ENCODE results near the gene CYLD. TPM values are rescaled to one million over a fixed set of nuclear protein-coding genes. Genes with fewer than 3 reads are reported as not detected.

The CYLD gene
- total RNA-seq, 1 experiment from 2014 or later, result 12.5 TPM

DNA sequence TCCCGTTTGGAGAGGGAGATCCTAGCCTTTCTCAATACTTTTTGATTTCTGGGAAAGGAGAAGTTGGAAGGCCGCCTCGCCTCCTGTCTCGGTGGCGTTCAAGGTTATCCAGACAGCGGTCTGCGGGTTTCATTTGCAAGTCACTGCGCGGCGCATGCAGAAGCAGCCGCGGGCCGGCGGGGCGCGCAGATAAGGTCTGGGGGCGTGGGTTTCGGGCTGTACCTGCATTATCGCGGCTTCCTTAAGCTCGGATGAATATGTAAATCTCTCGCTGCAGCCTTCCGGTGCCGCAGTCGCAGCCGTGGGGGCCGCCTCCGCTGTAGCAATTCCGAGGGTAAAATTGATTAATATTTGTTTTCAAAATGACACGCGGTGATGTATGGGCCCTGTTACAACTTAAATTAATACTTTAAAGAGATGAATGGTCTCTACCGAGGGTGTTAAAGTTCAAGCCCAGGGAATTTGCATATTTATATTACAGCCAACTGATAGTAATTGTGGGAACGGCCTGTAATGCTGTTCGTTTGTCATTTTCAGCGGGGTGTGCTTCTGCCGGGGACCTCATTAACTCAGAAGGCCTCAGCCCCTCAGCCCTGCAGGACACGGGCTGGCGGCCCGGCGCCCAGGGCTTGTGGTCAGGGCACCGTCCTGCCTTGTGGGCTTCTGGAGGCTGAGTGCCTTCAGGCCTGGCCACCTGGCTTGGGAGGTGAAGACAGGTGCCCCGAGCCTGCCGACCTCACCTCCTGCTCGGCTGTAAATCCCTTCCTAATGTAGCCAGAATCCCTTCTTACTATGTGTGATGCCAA lies 99.4 kb downstream of the CYLD start:
- H2AFZ ChIP-seq (ENCODE audit: low read length), result no peak overlapping the region
- no peak overlapping the region for H3K9ac ChIP-seq (ENCODE audit: extremely low read depth, insufficient read length, low read length)

More for the DNA sequence above, 99.4 kb downstream of the CYLD start:
- peak overlapping the region; percentile 45 to 64; a peak in 4 of 5 replicates for H3K4me3 Mint-ChIP-seq
- H3K27me3 ChIP-seq (ENCODE audit: insufficient read depth, low read length), result no peaks in the 10 kb centered on the region; the same call in 1 of the 2 replicates
- no peaks in the 10 kb centered on the region for H3K9me3 ChIP-seq (ENCODE audit: control insufficient read depth, low read depth, low read length)
- H3K36me3 Mint-ChIP-seq (ENCODE audit: insufficient read depth in 1 of 3, low read depth in 3 of 3), result no peaks in the 10 kb centered on the region
- no peak overlapping the region for H3K56ac ChIP-seq (ENCODE audit: insufficient read length, low read depth, low read length)
- no peak overlapping the region for H3T11ph ChIP-seq (ENCODE audit: low read length)
- WGBS (ENCODE audit: extremely low coverage, insufficient read length, low lambda C conversion rate), result no CpG with 5 or more reads among the region's 44 CpGs
- H3K27ac Mint-ChIP-seq, result peak overlapping the region in 1 of 3 experiments; percentile 44; a peak in 1 of 7 replicates
- peaks cover 2% of the 10 kb centered on the region for H4K20me1 ChIP-seq (ENCODE audit: control insufficient read depth, insufficient read depth, insufficient read length)
- no peak overlapping the region for H4K8ac ChIP-seq (replicated peaks; ENCODE audit: insufficient read length, low read depth, low read length)
- peaks cover 6 to 13% of the 10 kb centered on the region in 2 experiments for H3K4me1 Mint-ChIP-seq
- no peak overlapping the region for H3K27ac ChIP-seq (ENCODE audit: insufficient read length, low read depth, low read length)
- H2BK5ac ChIP-seq (ENCODE audit: insufficient read length, low read length), result no peak overlapping the region
- H2BK15ac ChIP-seq (ENCODE audit: low read depth, low read length), result no peak overlapping the region
- no peak overlapping the region for H2BK12ac ChIP-seq (ENCODE audit: insufficient read length, low read depth, low read length)
- peaks cover 3% of the 10 kb centered on the region; the same call in 1 of the 2 replicates for H3K4me1 ChIP-seq (ENCODE audit: insufficient read depth, low read length)
- H3K14ac ChIP-seq (ENCODE audit: insufficient read depth, low read length), result no peak overlapping the region
- H3K23ac ChIP-seq (ENCODE audit: insufficient read length, low read depth, low read length), result no peak overlapping the region
- H3K79me1 ChIP-seq (ENCODE audit: insufficient read depth, low read depth, low read length, poor library complexity, severe bottlenecking), result no peaks in the 10 kb centered on the region
- peak; percentile 54 for DNase-seq
- H2BK120ac ChIP-seq (ENCODE audit: low read depth, low read length, poor library complexity, severe bottlenecking), result no peak overlapping the region
- no peaks in the 10 kb centered on the region for H3K23me2 ChIP-seq (ENCODE audit: insufficient read length, low read depth, low read length, poor library complexity, severe bottlenecking)
- peak overlapping the region; percentile 36 for H3K4me2 ChIP-seq (ENCODE audit: insufficient read depth, insufficient read length, low read length)
- no peak overlapping the region for H2BK20ac ChIP-seq (ENCODE audit: low read depth, low read length, poor library complexity, severe bottlenecking)
- no peak overlapping the region for H4K5ac ChIP-seq (ENCODE audit: insufficient read length, low read depth, low read length)
- no peak overlapping the region for H4K91ac ChIP-seq (ENCODE audit: insufficient read length, low read depth, low read length)
- no peaks in the 10 kb centered on the region for H3K9me3 Mint-ChIP-seq
- H2AK5ac ChIP-seq (ENCODE audit: insufficient read length, low read length), result no peak overlapping the region
- H3K4ac ChIP-seq (ENCODE audit: low read depth, low read length), result no peak overlapping the region
- no peak overlapping the region for H3K18ac ChIP-seq (ENCODE audit: insufficient read length, low read depth, low read length)
- H3K27me3 Mint-ChIP-seq (ENCODE audit: low read depth), result peaks cover 11% of the 10 kb centered on the region
- H3K79me2 ChIP-seq (ENCODE audit: insufficient read depth, low read length), result no peaks in the 10 kb centered on the region
- TF ChIP-seq, protein P1, sequence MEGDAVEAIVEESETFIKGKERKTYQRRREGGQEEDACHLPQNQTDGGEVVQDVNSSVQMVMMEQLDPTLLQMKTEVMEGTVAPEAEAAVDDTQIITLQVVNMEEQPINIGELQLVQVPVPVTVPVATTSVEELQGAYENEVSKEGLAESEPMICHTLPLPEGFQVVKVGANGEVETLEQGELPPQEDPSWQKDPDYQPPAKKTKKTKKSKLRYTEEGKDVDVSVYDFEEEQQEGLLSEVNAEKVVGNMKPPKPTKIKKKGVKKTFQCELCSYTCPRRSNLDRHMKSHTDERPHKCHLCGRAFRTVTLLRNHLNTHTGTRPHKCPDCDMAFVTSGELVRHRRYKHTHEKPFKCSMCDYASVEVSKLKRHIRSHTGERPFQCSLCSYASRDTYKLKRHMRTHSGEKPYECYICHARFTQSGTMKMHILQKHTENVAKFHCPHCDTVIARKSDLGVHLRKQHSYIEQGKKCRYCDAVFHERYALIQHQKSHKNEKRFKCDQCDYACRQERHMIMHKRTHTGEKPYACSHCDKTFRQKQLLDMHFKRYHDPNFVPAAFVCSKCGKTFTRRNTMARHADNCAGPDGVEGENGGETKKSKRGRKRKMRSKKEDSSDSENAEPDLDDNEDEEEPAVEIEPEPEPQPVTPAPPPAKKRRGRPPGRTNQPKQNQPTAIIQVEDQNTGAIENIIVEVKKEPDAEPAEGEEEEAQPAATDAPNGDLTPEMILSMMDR (conservative IDR thresholded peaks at IDR 0.05), result no peak

All from H9 (cell line).